HG03460 (cell line): Measurements from ENCODE around the gene C19orf38.
"Not testable (repeated sequence)": the region's sequence is repeated elsewhere in the genome, so short reads cannot be mapped to it uniquely, and the experiment has no call there.

Experiments
- ATAC-seq: cut with Tn5 transposase; IDR thresholded peaks from one replicate; pipeline ENCODE4 v1.9.1; 2021; ENCODE audit not compliant: unreplicated experiment

Gene C19orf38

DNA sequence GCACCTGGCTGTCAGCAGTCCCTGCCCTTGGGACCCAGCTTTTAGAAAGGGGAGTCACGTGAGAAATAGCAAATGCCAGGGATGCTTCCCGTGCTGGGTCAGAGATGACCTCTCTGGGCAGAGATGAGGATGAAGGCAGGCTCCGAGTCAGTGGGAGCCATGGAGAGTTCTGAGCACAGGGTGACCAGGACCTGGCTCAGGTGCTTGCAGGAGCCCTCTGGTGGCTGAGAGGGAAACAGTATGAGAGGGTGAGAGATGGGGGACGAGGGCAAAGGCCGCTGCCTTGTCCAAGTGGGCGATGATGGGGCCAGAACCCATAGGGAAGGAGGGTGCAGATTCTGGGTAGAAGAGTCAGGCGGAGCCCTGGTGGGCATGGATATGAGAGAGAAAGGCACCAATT is 28.0 kb upstream of the C19orf38 start:
- no peak for ATAC-seq

DNA sequence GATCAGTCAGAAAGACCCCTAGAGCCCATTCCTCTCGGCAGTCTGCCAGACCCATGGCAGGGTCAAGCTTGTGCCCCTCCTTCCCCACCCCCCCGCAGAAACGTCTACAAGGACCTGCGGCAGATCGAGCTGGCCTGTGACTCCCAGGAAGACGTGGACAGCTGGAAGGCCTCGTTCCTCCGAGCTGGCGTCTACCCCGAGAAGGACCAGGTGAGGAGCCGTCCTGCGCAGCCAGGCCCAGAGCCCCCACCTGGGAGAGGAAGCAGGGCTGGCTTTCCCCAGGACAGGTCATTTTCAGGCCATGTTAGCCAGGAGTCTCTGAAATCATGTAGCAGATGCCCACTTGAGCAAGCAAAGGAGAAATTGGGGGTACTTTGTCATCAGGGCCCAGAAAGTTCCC is 24.5 kb upstream of the C19orf38 start:
- ATAC-seq: no peak

DNA sequence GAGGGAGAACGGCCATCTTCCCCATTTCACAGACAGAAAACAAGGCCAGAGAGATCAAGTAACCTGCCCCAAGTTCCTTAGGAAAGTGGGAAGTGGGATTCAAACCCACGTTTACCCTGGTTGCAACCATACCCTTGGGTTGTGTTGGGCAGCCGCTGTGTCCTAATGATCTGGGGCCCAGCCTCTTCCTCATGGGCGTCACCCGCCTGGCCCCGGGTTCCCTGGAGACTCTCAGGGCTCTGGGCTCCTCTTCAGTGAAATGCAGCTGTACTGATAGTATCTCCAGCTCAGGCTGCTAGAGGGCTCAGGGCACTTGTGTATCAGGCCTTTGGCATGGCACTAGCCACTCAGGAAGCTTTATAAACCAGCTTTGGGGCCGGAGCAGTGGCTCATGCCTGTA is 22.0 kb upstream of the C19orf38 start:
- no peak for ATAC-seq

DNA sequence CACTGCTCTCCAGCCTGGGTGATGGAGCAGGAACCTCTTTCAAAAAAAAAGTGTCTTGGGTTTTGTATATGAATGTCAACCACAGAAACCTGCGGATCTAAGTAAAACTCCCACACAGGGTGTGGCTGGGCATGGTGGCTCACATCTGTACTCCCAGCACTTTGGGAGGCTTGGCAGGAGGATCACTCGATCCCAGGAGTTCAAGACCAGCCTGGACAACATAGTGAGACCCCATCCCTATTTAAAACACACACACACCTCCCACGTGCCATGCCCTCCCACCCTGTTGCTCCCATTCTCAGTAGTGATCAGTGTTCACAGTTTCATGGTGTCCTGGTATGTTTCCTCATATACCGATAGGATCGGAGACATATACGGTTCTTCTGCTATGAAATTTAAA is 21.4 kb upstream of the C19orf38 start:
- ATAC-seq: no peak

DNA sequence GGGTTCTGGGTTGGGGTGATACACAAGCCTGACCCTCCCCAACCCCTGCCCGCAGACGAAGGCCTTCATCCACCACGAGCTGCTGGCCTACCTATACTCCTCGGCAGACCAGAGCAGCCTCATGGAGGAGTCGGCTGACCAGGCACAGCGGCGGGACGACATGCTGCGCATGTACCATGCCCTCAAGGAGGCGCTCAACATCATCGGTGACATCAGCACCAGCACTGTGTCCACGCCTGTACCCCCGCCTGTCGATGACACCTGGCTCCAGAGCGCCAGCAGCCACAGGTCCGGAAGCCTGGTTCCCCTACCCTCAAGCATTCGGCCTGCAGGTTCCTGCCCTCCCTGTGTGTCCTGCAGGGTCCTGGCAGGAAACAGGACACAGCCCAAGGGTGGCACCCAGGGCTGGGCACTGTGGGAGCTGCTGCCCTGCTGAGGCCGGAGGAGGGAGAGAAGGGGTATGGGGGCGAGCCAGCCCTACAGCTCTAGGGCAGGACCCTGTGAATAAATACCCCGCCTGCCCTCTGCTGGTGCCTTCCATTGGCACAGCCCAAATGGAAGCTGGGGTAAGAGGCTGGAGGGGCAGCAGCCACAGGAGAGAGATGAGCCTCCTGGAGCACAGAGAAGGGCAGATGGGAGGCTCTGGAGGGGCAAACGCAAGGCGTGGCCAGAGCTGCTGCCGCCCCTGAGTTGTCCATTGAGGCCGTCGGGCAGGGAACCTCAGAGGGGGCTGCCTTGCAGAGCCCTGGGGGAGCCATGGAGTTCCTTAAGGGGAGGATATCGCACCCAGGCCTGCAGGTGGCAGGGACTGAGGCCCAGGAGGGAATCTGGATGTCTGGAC is 19.0 kb upstream of the C19orf38 start:
- ATAC-seq: no peak

DNA sequence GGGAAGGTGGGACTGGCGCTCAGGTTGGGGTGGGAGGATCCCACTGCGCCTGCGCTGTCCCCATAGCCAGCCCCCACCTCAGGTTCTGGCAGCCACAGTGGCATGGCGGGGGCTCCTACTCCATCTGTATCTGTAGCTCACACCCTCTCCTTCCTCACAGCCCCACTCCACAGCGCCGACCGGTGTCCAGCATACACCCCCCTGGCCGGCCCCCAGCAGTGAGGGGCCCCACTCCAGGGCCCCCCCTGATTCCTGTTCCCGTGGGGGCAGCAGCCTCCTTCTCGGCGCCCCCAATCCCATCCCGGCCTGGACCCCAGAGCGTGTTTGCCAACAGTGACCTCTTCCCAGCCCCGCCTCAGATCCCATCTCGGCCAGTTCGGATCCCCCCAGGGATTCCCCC is 18.2 kb upstream of the C19orf38 start:
- no peak for ATAC-seq

DNA sequence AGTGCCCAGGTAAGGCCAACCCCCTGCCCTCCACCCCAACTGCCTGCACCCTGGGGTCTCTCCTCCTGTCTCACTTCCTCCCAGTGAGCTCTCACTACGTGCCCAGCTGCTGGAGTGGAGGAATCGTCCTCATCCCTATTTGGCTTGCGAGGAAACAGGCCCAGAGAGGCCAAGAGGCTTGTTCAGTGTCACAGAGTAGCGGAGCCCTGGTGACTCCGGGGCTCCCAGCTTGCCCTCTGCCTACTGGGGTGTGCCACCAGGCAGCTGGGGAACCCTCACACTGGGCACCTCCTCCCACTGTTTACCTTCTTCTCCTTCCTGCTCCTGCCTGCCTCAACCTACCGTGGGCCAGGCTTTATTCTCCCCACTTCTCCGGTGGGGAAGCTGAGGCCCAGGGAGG is 17.8 kb upstream of the C19orf38 start:
- ATAC-seq: no peak

DNA sequence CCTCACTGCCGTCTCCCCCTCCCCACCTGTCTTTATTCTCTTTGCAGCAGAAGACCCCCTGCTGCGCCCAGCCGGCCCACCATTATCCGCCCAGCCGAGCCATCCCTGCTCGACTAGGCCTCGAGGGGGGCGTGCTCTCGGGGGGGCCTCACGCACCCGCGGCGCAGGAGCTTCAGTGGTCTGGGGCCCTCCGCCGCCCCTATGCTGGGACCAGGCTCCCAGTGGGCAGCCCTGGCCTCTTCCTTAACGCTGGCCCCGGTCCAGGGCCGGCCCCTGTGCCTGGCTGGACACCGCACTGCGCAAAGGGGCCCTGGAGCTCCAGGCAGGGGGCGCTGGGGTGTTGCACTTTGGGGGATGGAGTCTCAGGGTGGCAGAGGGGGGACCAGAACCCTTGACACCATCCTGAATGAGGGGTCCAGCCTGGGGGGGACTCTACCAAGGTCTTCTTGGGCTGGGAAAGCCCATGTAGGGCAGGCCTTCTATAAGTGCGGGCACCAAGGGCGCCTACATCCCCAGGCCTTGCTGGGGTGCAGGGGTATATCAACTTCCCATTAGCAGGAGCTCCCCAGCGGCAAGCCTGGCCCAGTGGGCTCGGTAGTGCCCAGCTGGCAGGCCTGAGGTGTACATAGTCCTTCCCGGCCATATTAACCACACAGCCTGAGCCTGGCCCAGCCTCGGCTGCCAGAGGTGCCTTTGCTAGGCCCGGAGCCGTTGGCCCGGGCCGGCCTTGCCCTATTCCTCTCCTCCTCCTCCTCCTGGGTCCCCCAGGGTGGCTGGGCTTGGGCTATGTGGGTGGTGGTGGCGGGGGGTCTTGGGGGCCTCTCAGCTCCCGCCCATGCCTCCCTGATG is 17.1 kb upstream of the C19orf38 start:
- ATAC-seq: no peak

DNA sequence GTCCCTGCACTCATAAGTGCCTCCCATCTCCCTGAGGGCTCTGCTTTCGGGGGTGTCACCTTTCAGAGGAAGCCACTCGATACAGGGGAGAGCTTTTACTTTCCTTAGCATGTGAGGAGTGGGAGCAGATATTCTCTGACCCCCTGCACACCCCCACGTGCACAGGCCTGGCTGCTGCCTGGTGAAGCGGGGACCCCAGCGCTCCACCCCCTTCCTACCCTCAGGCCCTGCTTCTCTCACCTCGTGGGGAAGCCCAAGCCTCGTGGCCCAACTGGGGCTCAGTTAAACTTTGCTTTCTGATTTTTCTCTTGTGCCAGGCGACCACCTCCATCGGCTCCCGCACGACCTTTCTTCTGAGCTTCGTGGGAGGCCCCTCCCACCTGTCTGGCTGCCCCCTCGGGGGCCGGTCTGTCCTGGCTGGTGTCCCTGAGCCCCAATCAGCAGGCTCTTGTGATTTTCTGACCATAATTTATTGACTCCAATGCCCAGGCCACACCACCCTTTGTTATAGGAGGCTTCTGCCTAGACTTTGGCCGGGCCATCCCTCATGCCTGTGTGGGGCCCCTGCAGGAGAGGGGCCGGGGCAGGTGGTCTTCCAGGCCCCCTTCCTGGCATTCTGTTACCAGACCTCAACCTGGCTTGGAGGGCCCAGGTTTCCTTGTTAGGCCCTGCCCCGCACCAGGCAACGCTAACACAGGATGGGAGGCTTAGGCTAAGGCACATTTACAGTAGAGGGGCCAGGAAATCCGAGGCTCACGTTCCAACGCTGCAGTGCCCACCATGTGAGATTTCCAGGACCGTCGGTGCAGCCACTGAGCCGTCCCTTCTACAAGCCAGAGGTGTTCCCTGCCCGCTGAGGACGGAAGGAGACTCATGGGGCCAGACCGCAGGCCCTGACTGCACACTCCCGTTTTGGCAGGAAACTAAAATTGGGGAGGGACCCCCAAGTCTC is 16.0 kb upstream of the C19orf38 start:
- no peak for ATAC-seq

DNA sequence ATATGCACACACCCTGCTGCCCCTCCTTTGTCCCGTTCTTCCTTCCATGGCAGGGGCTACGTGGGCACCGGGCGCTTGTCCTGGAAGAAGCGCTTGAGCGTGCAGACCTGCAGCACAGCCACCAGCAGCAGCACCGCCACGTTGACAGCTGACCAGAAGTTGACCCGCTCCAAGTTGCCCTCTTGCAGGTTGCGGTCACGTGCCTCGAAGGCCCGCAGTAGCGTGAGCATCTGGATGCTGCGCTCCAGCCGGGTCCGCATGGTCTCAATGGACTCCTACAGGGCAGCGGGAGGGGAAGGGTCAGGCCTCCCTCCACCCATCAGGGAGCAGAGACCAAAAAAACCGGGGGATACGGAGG is 15.3 kb upstream of the C19orf38 start:
- no peak for ATAC-seq

DNA sequence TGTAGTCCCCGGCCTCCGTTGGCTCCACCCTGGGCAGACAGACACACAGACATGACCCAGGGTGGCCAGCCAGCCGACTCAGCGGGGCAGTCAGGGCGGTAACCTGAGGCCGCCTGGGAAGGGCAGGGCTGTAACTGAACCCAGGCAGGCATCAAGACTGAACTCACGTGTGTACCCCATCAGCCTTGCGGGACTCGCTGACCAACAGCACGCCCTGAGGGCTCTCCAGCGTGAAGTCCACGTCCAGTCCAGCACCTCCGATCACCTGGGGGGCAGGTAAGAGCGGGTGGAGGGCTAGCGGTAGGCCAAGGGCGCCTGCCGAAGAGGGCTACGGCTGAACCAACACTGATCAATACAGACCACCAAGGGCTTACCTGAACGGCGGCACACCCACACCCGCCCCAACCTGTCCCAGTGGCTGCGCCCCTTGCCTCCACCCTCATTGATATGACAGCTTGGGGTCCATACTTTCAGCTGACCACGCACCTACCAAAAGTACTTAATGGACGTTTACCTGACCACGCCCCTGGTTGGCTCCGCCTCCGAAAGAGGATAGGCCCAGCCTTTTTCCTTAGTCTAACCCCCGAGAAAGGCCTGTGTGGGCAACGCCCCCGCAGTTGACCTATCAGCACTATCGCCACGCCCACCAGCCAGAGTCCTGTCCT is 13.0 kb upstream of the C19orf38 start:
- ATAC-seq: no peak

DNA sequence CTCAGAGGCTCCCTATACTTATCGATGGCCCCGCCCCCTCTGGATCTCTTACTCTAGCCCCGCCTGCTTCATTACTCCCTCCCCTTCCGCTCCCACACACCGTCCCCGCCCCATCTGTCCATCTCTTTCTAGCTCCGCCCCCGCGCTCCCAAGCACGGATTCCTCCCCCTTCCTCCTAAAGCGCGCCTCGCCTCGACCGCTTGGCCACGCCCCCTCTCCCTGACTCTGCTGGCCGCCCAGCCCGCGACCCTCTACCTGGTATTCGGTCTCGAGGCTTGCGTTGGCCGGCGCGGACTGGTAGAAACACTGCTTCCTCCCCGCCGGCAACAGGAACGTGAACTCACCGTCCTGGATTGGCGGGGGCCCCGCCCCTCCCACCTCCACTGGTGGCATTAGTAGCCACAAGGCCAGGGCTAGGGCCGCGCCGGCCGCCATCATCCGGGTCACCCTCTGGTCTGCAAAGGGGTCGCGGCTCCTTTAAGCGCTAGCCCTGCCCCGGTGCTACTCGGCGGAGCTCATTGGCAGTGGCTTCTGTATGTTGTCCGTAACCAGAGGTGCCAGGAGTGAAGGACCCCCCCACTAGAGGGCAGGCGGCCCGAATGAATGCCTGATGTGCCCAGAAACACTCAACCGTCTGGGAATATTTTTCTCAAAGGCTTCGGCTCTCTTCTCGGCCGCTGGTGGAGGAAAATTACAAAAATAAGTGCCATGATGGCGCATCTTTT is 12.3 kb upstream of the C19orf38 start, which contains the start of gene TMED1:
TMED1 (minus strand) TSS at position 459 of the 725 bp plus-strand sequence; CDS start at position 438, 21 bp downstream.
- ATAC-seq: peak; percentile 71

DNA sequence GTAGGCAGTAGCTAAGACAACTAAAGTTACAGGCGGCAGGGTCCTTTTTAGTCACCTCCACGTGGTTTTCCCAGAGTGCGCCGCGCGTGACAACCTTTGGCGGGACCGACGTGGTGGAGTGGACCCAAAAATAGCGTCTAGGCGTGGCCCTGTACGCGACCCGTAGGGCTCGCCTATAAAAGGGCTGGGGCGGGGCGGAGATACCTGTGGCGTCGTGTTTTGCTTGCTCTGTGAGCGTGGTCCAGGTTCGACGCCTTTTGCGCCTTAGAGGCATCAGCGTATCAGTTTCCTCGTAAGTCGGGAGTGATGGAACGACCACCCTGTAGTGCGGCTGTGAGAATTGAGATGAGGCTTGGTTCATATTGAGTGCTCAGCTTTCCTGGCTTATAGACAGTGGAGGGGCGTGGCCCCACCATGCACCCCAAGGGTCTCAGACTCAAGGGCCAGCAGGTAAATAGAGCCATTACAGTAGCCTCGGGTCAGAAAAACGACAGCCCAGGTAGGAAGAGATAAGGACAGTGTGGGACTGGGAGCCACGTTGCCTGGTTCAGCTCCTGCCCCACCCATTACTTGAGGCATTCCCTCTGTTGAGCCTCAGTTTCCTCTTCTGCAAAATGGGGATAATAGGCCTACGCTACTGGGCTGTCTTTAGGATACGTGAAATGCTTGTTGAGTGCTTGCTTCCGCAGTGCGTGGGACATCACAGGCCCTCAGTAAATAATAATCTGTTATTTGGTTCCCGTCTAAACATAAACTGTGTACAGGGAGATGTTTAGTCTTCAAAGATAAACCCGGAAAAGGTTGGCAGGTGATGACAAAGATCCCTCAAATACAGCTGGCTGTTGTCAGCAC is 11.5 kb upstream of the C19orf38 start:
- peak; percentile 20 for ATAC-seq

DNA sequence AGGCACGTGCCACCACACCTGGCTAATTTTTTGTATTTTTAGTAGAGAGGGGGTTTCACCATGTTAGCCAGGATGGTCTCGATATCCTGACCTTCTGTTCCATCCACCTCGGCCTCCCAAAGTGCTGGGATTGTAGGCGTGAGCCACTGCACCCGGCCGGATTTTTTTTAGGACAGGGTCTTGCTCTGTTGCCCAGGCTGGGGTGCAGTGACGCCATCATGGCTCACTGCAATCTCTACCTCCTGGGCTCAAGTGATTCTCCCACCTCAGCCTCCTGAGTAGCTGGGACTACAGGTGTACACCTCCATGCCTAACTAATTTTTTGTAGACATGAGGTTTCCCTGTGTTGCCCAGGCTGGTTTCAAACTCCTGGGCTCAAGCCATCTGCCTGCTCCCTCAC is 10.6 kb upstream of the C19orf38 start:
- ATAC-seq: not testable (repeated sequence)

DNA sequence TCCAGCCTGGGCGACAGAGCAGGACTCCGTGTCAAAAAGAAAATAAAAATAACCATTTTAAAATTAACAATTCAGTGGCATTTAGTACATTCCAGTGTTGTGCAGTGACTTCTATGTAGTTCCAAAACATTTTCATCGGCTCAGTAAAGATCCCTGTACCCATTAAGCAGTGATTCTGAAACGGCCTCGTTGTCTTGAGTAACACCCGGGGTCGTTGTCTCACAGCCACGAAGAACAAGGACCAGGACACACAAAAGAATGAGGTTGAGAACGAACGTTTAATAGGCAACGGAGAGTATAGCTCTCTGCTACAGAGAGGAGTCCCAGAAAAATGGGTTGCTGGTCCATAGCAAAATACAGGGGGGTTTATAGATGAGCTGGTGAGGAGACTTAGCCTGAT is 9.8 kb upstream of the C19orf38 start:
- no peak for ATAC-seq

DNA sequence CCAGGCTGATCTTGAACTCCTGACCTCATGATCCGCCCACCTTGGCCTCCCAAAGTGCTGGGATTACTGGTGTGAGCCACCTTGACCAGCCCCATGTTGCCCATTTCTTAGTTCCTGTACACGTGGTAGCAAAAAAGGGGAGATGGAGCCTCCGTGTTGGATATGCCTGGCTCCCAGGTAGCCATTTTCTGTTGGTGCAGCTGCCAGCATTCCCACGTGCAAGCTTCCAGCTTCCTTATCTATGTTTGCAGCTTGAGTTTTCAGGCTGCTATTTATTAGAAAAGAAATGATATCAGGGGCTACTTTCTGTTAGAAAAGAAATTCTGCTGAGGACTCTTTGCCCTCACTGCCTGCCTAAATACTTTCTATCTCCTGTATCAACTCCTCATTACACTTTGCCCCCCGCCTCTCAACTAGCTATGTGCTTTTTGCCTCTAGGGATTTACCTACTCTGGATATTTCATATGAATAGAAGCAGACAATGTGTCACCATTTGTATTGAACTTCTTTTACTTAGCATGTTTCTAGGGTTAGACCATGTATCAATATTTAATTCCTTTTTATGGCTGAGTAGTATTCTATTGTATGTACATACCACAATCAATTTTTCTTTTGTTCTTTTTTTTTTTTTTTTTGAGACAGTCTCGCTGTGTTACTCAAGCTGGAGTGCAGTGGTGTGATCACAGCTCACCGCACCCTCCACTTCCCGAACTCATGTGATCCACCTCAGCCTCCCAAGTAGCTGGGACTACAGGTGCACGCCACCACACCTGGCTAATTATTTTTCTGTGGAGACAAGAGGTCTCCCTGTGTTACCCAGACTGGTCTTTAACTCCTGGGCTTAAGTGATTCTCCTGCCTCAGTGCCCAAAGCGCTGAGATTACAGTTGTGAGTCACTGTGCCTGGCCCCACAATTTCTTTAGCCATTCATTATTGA is 8.8 kb upstream of the C19orf38 start:
- no peak for ATAC-seq

DNA sequence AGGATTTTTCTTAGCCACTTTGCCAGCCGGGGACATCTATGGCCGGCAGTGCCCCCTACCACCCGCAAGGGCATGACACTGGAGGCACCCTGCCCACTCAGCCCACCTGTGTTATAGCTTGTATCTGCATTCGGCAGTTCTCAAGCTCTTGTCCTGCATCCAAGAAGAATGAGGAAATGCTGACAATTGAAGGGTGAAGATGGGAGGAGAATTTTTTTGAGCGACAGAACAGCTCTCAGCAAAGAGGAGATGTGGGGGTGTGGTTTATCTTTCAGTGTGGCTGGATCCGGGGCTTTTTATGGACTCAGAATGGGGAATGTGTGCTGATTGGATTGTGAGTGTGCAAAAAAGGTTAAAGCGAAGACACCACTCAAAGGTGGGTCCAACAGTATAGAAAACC is 5.4 kb upstream of the C19orf38 start:
- no peak for ATAC-seq
